Mucosa of stomach (tissue), 1 donor: ENCODE data around the gene ELMO1.

Experiments used
- H3K27me3 ChIP-seq: one replicate; pipeline ENCODE4 v1.7.0; 2013; ENCODE audit warnings: mild to moderate bottlenecking, low read length; ENCODE audit not compliant: control insufficient read depth, insufficient read depth
- H3K36me3 ChIP-seq: one replicate; pipeline ENCODE4 v1.7.0; 2013; ENCODE audit warnings: low read length; ENCODE audit not compliant: control insufficient read depth, insufficient read depth
- H3K4me1 ChIP-seq: one replicate; pipeline ENCODE4 v1.7.0; 2013; ENCODE audit warnings: mild to moderate bottlenecking, low read length; ENCODE audit not compliant: control insufficient read depth, insufficient read depth
- H3K4me3 ChIP-seq: one replicate; pipeline ENCODE4 v1.7.0; 2013; ENCODE audit warnings: low read length
- H3K9ac ChIP-seq: one replicate; pipeline ENCODE4 v1.7.0; 2013; ENCODE audit warnings: mild to moderate bottlenecking, low read length, moderate library complexity
- H3K9me3 ChIP-seq: one replicate; pipeline ENCODE4 v1.7.0; 2013; ENCODE audit warnings: mild to moderate bottlenecking, low read length, moderate library complexity; ENCODE audit not compliant: control insufficient read depth
- donor health status: Pancreatic carcinoma.

ELMO1 gene

DNA sequence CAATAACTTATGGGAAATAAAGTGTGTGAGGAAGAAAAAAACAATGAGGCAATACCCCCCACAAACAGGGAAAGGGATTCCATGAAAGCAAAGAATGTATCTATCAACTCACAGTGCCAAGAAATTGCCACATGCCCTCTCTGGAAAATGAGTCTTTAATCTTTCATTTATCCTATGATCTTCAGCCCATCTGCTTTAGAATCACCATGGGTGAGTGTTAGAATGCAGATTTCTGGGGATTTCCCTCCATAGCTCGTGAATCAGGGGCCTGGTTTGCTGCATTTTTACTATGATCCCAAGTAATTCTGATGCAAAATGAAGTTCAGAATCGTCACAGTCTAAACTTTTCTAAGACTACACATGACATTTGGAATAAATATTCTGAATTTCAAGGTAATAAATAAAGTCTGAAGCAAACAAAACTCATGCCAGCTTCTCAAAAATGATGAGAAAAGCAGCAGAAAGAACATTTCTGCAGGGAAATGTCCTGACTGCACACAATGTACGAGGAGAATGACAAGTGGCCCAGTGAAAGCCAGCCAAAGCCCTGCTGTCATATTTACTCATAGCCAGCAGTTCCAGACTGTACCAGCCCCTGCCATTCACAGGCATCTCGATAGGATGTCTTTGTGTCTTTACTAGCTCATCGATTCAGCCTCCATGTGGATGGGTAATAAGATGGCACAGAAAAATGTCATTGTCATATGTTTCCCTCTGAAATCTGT, 167.1 kb downstream of the ELMO1 start:
- no peaks in the 10 kb centered on the region for H3K9me3 ChIP-seq
- H3K4me1 ChIP-seq: no peaks in the 10 kb centered on the region
- H3K9ac ChIP-seq: no peak overlapping the region
- no peaks in the 10 kb centered on the region for H3K27me3 ChIP-seq
- no peak overlapping the region for H3K4me3 ChIP-seq
- no peaks in the 10 kb centered on the region for H3K36me3 ChIP-seq

- no peaks in the 10 kb centered on the region for H3K9me3 ChIP-seq
- no peak overlapping the region for H3K4me3 ChIP-seq
- no peaks in the 10 kb centered on the region for H3K27me3 ChIP-seq
- H3K9ac ChIP-seq: no peak overlapping the region
- H3K4me1 ChIP-seq: no peaks in the 10 kb centered on the region
- no peaks in the 10 kb centered on the region for H3K36me3 ChIP-seq
Observed at GRCh38 chr7:37277513-37277912, 171.2 kb downstream of the ELMO1 start.

- Histone ChIP-seq H3K27me3 (no peaks in the 10 kb centered on the region), H3K4me1 (no peaks in the 10 kb centered on the region), H3K9me3 (no peaks in the 10 kb centered on the region), H3K36me3 (no peaks in the 10 kb centered on the region), H3K4me3 (no peak overlapping the region), H3K9ac (no peak overlapping the region)
Observed at GRCh38 chr7:37275078-37275710, 173.5 kb downstream of the ELMO1 start.

DNA sequence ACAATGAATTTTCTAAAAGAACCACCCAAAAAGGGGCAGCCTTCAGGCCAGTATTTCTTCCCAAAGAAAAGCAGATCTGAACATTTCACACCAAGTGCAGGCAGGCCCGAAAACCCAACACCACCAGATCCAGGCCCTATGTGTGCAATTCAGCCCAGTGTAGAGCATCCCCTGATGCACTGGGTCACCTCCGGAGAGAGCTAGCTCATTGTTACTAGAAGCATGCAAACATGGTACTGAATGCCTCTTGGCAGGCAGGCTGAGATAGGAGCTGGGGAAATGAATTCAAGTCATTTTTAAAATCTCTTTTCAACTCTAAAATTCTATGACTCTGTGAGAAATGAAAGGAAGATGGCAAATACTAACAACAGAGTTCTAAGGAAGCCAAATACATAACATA, 174.8 kb downstream of the ELMO1 start:
- H3K27me3 ChIP-seq: no peaks in the 10 kb centered on the region
- H3K9ac ChIP-seq: no peak overlapping the region
- H3K4me3 ChIP-seq: no peak overlapping the region
- H3K9me3 ChIP-seq: no peaks in the 10 kb centered on the region
- H3K4me1 ChIP-seq: no peaks in the 10 kb centered on the region
- H3K36me3 ChIP-seq: no peaks in the 10 kb centered on the region

- Histone ChIP-seq H3K27me3 (no peaks in the 10 kb centered on the region), H3K36me3 (no peaks in the 10 kb centered on the region), H3K4me3 (no peak overlapping the region), H3K9me3 (no peaks in the 10 kb centered on the region), H3K4me1 (no peaks in the 10 kb centered on the region), H3K9ac (no peak overlapping the region)
Observed at GRCh38 chr7:37269711-37270508, 178.8 kb downstream of the ELMO1 start.

- H3K9me3 ChIP-seq: no peaks in the 10 kb centered on the region
- no peaks in the 10 kb centered on the region for H3K36me3 ChIP-seq
- no peak overlapping the region for H3K9ac ChIP-seq
- no peak overlapping the region for H3K4me3 ChIP-seq
- no peaks in the 10 kb centered on the region for H3K4me1 ChIP-seq
- no peaks in the 10 kb centered on the region for H3K27me3 ChIP-seq
Observed at GRCh38 chr7:37267251-37267650, 181.4 kb downstream of the ELMO1 start.

DNA sequence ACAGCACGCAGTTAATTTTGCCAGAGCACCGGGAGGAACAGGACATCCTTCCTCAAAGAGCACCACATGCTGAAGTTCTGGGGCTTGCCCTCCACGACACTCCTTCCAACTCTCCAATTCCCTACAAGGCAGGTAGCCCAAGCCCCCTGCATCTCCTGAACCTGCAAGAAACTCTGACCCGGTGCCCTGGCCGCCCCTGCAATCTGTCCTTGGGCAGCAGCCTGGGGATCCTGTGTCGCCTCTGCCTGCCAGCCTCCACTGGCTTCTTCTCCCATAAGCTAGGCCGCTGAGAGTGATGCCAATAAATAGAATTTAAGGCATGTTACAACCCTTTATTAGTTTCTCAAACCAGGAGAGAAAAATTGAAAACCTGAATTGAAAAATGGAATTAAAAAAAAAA, 182.8 kb downstream of the ELMO1 start:
- no peaks in the 10 kb centered on the region for H3K36me3 ChIP-seq
- no peak overlapping the region for H3K9ac ChIP-seq
- H3K27me3 ChIP-seq: no peaks in the 10 kb centered on the region
- no peaks in the 10 kb centered on the region for H3K9me3 ChIP-seq
- H3K4me1 ChIP-seq: no peaks in the 10 kb centered on the region
- no peak overlapping the region for H3K4me3 ChIP-seq

GRCh38 chr7:37265006-37265405, 183.7 kb downstream of the ELMO1 start:
- no peaks in the 10 kb centered on the region for H3K9me3 ChIP-seq

DNA sequence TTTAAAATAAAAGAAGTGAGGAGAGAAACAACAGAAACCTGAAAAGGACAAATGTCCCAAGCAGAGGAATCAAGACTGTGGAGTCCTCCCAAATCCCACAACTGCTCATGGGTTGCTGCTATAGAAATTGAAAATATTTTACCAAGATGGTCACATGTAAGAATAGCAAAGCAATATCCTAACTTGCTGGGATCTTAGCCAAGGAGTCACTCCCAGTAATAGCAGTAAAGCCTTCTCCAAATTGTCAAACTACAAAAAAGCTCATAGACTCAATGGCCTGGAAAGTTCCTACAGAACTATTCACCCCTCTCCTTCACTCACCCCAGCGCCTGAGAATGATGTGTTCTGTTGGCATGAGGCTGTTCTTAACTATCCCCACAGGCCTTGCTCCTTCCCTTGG, 186.5 kb downstream of the ELMO1 start:
- Histone ChIP-seq H3K9me3 (no peaks in the 10 kb centered on the region), H3K9ac (no peak overlapping the region), H3K4me3 (no peak overlapping the region), H3K4me1 (no peaks in the 10 kb centered on the region), H3K36me3 (no peaks in the 10 kb centered on the region), H3K27me3 (no peaks in the 10 kb centered on the region)

More at GRCh38 chr7:37265006-37265405, 183.7 kb downstream of the ELMO1 start:
- Histone ChIP-seq H3K4me3 (no peak overlapping the region), H3K4me1 (no peaks in the 10 kb centered on the region), H3K9ac (no peak overlapping the region), H3K27me3 (no peaks in the 10 kb centered on the region), H3K36me3 (no peaks in the 10 kb centered on the region)

DNA sequence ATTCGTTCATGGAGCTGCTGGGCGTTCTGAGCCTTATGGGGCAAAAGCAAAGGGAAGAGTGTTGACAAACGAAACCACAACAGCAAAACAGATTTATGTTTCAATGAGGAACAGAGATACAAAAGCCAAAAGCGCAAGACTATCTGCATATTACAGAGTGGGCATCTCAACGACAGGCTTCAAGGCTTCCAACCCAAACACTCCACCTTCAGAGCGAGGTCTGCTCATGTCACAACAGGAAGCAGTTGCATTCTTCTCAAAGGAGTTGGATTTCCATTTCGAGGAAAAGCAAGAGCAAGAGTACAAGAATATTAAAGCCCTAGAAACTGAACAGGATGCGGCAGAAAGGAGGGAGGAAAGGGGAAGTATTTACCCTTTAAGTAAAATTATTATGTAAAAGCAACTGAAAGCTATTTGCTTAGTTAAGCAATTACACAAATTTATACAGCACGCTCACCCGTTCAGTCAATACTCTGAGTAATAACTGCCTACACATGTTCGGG, 189.3 kb downstream of the ELMO1 start:
- H3K36me3 ChIP-seq: no peaks in the 10 kb centered on the region
- no peaks in the 10 kb centered on the region for H3K9me3 ChIP-seq
- H3K9ac ChIP-seq: no peak overlapping the region
- no peaks in the 10 kb centered on the region for H3K27me3 ChIP-seq
- H3K4me3 ChIP-seq: no peak overlapping the region
- no peaks in the 10 kb centered on the region for H3K4me1 ChIP-seq

DNA sequence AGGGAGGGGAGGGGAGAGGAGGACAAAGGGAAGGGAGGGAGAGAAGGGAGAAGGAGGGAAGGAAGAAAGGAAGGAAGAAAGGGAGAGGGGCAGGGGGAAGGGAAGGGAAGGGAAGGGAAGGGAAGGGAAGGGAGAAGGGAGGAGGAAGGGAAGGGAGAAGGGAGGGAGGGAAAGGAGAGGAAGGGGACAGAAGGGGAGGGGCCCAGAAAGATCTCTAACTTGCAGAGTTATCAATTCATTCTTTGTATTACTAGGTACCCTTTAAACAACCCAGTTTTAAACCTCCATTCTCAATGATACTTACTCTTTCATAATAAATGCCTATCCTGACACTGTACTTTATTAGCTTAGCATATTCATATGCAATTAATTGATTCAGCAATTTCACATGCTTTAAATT, 192.0 kb downstream of the ELMO1 start:
- no peak overlapping the region for H3K4me3 ChIP-seq
- no peaks in the 10 kb centered on the region for H3K9me3 ChIP-seq
- H3K9ac ChIP-seq: no peak overlapping the region
- H3K36me3 ChIP-seq: no peaks in the 10 kb centered on the region
- H3K27me3 ChIP-seq: no peaks in the 10 kb centered on the region
- no peaks in the 10 kb centered on the region for H3K4me1 ChIP-seq

DNA sequence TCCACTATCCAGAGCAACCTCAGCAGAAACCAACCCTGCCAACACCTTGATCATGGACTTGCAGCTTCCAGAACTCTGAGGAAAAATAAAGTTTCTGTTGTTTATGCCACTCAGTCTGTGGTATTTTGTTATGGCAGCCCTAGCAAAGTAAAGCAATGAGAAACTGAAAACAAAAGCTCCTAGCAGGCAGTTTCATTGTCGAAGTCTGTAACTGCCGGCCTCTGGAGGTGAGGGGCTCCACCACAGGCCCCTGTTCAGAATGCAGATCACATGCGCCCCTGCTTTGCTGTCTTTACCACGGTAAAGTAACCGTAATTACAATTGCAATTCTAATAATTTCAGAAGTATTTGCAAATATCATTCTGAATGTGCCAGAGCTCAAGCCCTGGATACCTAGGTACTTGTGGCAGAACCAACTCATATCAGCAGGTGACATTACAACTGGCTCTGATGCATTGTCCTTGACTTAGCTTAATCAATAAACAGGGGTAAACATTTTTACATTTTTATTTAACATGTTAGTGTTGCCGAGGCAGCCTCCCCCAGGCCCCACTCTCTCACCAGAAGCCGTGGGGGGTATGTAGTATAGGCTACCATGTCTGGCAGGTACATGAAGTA, 193.2 kb downstream of the ELMO1 start:
- Histone ChIP-seq H3K27me3 (no peaks in the 10 kb centered on the region), H3K4me1 (no peaks in the 10 kb centered on the region), H3K36me3 (no peaks in the 10 kb centered on the region), H3K4me3 (no peak overlapping the region), H3K9me3 (no peaks in the 10 kb centered on the region), H3K9ac (no peak overlapping the region)
